Measurements from ENCODE around the gene MXRA8. TPM values are rescaled to one million over a fixed set of nuclear protein-coding genes. Genes with fewer than 3 reads are reported as not detected.

Gene MXRA8
- total and polyA plus RNA-seq, 2 experiments from 2014 or later, result 42.2 to 90.1 TPM

DNA sequence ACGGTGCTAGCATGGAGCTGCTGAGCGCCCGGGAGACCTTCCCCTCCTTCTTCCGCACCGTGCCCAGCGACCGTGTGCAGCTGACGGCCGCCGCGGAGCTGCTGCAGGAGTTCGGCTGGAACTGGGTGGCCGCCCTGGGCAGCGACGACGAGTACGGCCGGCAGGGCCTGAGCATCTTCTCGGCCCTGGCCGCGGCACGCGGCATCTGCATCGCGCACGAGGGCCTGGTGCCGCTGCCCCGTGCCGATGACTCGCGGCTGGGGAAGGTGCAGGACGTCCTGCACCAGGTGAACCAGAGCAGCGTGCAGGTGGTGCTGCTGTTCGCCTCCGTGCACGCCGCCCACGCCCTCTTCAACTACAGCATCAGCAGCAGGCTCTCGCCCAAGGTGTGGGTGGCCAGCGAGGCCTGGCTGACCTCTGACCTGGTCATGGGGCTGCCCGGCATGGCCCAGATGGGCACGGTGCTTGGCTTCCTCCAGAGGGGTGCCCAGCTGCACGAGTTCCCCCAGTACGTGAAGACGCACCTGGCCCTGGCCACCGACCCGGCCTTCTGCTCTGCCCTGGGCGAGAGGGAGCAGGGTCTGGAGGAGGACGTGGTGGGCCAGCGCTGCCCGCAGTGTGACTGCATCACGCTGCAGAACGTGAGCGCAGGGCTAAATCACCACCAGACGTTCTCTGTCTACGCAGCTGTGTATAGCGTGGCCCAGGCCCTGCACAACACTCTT is 26.2 kb downstream of the MXRA8 start:
- TF ChIP-seq, protein P1, sequence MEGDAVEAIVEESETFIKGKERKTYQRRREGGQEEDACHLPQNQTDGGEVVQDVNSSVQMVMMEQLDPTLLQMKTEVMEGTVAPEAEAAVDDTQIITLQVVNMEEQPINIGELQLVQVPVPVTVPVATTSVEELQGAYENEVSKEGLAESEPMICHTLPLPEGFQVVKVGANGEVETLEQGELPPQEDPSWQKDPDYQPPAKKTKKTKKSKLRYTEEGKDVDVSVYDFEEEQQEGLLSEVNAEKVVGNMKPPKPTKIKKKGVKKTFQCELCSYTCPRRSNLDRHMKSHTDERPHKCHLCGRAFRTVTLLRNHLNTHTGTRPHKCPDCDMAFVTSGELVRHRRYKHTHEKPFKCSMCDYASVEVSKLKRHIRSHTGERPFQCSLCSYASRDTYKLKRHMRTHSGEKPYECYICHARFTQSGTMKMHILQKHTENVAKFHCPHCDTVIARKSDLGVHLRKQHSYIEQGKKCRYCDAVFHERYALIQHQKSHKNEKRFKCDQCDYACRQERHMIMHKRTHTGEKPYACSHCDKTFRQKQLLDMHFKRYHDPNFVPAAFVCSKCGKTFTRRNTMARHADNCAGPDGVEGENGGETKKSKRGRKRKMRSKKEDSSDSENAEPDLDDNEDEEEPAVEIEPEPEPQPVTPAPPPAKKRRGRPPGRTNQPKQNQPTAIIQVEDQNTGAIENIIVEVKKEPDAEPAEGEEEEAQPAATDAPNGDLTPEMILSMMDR (IDR thresholded peaks at IDR 0.05; ENCODE audit: low read depth, low read length), result no peak
- DNase-seq (ENCODE audit: low read depth in 1 of 2, low spot score in 1 of 2), result no peak

DNA sequence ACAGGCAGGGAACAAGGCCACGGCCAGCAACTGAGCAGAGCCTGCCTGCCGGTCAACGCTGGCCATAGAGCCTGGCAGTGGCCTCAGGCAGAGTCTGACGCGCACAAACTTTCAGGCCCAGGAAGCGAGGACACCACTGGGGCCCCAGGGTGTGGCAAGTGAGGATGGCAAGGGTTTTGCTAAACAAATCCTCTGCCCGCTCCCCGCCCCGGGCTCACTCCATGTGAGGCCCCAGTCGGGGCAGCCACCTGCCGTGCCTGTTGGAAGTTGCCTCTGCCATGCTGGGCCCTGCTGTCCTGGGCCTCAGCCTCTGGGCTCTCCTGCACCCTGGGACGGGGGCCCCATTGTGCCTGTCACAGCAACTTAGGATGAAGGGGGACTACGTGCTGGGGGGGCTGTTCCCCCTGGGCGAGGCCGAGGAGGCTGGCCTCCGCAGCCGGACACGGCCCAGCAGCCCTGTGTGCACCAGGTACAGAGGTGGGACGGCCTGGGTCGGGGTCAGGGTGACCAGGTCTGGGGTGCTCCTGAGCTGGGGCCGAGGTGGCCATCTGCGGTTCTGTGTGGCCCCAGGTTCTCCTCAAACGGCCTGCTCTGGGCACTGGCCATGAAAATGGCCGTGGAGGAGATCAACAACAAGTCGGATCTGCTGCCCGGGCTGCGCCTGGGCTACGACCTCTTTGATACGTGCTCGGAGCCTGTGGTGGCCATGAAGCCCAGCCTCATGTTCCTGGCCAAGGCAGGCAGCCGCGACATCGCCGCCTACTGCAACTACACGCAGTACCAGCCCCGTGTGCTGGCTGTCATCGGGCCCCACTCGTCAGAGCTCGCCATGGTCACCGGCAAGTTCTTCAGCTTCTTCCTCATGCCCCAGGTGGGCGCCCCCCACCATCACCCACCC is 27.0 kb downstream of the MXRA8 start, which contains the start of gene TAS1R3:
TAS1R3 (plus strand) TSS at position 213 of the 898 bp plus-strand sequence; CDS start at position 279, 66 bp downstream.
- no peaks in the 10 kb centered on the region for H3K4me1 ChIP-seq (ENCODE audit: low read depth)
- no peaks in the 10 kb centered on the region for H3K27me3 ChIP-seq
- DNase-seq (ENCODE audit: low read depth in 1 of 2, low spot score in 1 of 2), result no peak
- no peak within 1 kb of the TSS for H3K27ac ChIP-seq
- H3K36me3 ChIP-seq, result peaks cover 3% of the 10 kb centered on the region
- no peak within 1 kb of the TSS for H3K4me3 ChIP-seq
- TF ChIP-seq, protein P1 (IDR thresholded peaks at IDR 0.05; ENCODE audit: low read depth, low read length), result no peak
- H3K9me3 ChIP-seq (ENCODE audit: low read depth), result no peaks in the 10 kb centered on the region

More for the DNA sequence above, 26.2 kb downstream of the MXRA8 start:
- Histone ChIP-seq H3K4me1 (ENCODE audit: low read depth) (no peaks in the 10 kb centered on the region), H3K27me3 (no peaks in the 10 kb centered on the region), H3K4me3 (no peak overlapping the region), H3K27ac (no peak overlapping the region), H3K9me3 (ENCODE audit: low read depth) (no peaks in the 10 kb centered on the region), H3K36me3 (peaks cover 3% of the 10 kb centered on the region)

DNA sequence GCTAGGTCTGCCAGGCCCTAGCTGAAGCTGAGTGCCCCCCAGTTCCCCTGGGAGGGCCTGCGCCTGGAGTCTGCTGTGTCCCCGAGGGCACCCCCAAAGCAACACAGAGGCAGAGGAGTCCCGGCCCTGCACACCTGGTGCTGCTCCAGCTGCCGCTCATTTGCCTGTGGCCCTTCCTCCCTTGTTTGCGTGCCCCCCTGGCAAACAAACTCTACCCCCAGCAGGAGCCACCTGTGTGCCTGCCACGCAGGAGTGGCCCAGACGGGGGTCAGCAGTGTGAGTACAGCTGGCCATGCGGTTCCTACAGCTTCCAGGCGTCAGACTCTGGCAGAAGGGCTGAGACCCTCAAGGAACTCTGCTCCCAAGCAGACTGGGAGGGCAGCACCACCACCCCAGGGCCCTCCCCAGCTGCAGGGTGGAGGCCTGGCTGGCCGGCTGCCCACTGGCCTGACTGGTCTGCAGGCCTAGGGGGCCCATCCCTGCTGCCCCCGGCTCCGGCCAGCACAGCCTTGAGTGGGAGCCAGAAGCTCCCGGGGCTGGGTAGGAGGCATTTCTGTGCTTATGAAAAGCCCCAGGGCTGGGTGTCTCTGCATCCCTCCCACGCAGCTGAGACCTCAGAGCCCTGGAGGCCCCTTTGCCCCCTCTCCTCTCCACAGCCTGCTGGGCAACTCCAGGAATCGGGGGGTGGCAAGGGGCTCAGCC is 27.8 kb downstream of the MXRA8 start:
- H3K4me3 ChIP-seq, result no peak overlapping the region
- DNase-seq (ENCODE audit: low read depth in 1 of 2, low spot score in 1 of 2), result no peak
- H3K36me3 ChIP-seq, result peaks cover 3% of the 10 kb centered on the region
- H3K27ac ChIP-seq, result no peak overlapping the region
- H3K4me1 ChIP-seq (ENCODE audit: low read depth), result peaks cover 3% of the 10 kb centered on the region
- TF ChIP-seq, protein P1 (IDR thresholded peaks at IDR 0.05; ENCODE audit: low read depth, low read length), result no peak
- no peaks in the 10 kb centered on the region for H3K27me3 ChIP-seq
- no peaks in the 10 kb centered on the region for H3K9me3 ChIP-seq (ENCODE audit: low read depth)

DNA sequence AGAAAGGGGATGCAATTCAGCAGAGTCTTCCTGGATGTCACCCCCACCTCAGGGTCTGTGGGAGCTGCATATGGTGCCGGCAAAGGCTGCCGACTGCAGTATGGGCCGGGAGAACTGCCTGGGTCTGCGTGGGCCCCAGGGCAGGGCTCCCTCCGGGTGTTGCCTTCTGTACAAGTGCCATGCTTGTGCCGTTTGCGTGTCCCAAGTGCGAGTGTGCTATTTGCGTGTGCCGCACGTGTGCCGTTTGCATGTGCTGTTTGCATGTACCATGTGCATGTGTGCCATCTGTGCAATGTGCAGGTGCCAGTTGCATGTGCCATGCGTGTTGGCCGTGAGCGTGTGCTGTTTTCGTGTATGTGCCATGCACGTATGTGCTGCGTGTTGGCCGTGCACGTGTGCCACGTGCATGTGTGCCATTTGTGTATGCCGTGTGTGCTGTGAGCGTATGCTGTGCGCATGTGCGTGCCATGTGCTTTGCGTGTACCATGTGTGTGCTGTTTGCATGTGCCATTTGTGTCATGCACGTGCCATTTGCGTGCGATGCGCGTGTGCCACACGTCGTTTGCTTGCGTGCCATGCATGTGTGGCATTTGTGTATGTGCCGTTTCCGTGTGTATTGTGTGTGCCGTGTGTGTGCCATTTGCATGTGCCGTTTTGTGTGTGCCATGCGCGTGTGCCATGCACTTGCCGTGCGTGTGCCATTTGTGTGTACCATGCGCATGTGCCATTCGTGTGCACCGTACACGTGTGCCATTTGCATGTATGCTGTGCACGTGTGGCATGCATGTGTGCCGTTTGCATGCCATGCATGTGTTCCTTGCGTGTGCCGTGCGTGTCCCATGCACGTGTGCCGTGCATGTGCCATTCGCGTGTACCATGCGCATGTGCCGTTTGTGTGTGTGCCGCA is 28.8 kb downstream of the MXRA8 start:
- Histone ChIP-seq H3K27ac (no peak overlapping the region), H3K4me3 (no peak overlapping the region), H3K9me3 (ENCODE audit: low read depth) (no peaks in the 10 kb centered on the region), H3K36me3 (peaks cover 3% of the 10 kb centered on the region), H3K27me3 (no peaks in the 10 kb centered on the region), H3K4me1 (ENCODE audit: low read depth) (peaks cover 6% of the 10 kb centered on the region)
- no peak for DNase-seq (ENCODE audit: low read depth in 1 of 2, low spot score in 1 of 2)
- TF ChIP-seq, protein P1 (IDR thresholded peaks at IDR 0.05; ENCODE audit: low read depth, low read length), result no peak
